HAP-1 (cell line): Measurements from ENCODE around the gene FAM180A.

Experiments used
- DNase-seq, 2 experiments: peaks; one replicate each; pipeline ENCODE4 v3.0.0-alpha.2; 2016 to 2020; ENCODE audit warnings: low spot score in 2 of 2
- H3K27me3 ChIP-seq: fragments of 250-450 bp; sonication (Bioruptor Pico); 2 replicates; pipeline ENCODE4 v1.5.1; 2020; ENCODE audit warnings: low read depth, mild to moderate bottlenecking, moderate library complexity
- H3K36me3 ChIP-seq: fragments of 250-450 bp; sonication (Bioruptor Pico); replicated peaks from 2 replicates; pipeline ENCODE4 v1.5.1; 2020; ENCODE audit warnings: mild to moderate bottlenecking
- H3K4me1 ChIP-seq: fragments of 250-450 bp; sonication (Bioruptor Pico); 2 replicates; pipeline ENCODE4 v1.5.1; 2020; ENCODE audit warnings: mild to moderate bottlenecking
- H3K4me3 ChIP-seq: fragments of 250-450 bp; sonication (Bioruptor Pico); 2 replicates; pipeline ENCODE4 v1.5.1; 2020; ENCODE audit warnings: mild to moderate bottlenecking, moderate library complexity
- H3K9me3 ChIP-seq: fragments of 250-450 bp; sonication (Bioruptor Pico); 2 replicates; pipeline ENCODE4 v1.5.1; 2020; ENCODE audit warnings: mild to moderate bottlenecking, moderate library complexity
- in situ Hi-C: fragments of 300-500 bp; cut with MboI; formaldehyde crosslinking; loops from 3 replicates; pipeline ENCODE4 v1.14.3; 2020; ENCODE audit warnings: low sequenced_read_pairs, inconsistent platforms, mixed read lengths

Gene FAM180A

DNA sequence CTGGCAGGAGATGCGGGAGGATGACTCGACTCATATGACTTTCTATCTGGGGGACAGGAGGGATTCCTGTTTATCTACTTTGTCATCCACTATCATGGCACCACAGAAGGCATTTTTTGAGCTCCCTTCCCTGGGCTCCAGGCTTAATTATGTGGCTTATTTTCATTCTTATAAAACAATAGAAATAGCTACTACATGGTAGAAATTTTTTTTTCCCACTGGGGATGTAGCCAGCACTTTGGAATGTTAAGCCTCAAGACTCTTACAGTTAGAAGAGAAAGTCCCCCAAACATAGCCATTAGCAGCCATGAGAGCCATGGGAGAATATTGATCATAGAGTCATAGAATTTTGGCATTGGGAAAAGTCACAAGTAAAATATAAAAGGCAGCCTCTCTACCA, 14.6 kb upstream of the FAM180A start:
- H3K27me3 ChIP-seq, result no peaks in the 10 kb centered on the region; the same call in 1 of the 2 replicates
- H3K4me3 ChIP-seq, result no peak overlapping the region
- no peaks in the 10 kb centered on the region for H3K9me3 ChIP-seq
- H3K4me1 ChIP-seq, result no peaks in the 10 kb centered on the region
- H3K36me3 ChIP-seq, result no peaks in the 10 kb centered on the region
- in situ Hi-C loops, result no loop called here
- DNase-seq, result no peak

DNA sequence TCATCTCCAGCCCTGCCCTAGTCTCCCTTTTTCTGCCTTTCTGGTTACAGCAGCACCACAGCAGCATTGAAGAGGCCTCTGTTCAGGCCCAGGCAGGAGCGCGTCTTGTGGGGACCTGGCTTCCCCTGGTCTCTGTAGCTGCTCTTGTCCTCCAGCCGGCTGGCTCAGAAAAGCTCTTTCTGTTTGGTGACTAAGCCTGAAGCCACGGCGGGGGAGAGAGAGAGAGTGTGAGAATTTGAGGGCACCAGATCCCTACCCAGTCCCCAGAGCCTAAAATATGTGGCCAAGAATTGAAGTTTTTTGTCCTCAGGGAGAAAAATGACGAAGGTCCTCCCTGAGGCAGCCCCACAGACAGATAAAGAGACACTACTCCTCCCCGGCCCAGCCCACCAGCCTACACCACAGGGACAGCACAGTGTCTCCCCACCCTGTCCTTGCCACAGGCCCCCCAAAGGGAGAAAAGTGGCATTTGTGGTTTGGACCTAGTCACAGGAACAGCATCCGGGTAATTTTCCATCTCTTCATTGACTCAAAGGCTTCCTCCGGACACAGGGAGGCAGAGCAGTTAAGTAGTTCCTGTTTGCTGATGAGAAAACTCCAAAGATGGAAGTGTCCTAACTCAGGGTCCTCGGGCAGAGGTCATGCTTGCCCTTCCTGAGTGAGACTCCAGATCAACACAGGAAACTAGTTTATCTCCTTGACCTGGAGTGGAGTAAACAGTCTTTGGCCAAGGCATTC, 13.3 kb upstream of the FAM180A start:
- no peaks in the 10 kb centered on the region for H3K4me1 ChIP-seq
- no peak overlapping the region for H3K4me3 ChIP-seq
- H3K9me3 ChIP-seq, result no peaks in the 10 kb centered on the region
- no peak for DNase-seq
- no peaks in the 10 kb centered on the region; the same call in 1 of the 2 replicates for H3K27me3 ChIP-seq
- in situ Hi-C loops, result no loop called here
- H3K36me3 ChIP-seq, result no peaks in the 10 kb centered on the region

DNA sequence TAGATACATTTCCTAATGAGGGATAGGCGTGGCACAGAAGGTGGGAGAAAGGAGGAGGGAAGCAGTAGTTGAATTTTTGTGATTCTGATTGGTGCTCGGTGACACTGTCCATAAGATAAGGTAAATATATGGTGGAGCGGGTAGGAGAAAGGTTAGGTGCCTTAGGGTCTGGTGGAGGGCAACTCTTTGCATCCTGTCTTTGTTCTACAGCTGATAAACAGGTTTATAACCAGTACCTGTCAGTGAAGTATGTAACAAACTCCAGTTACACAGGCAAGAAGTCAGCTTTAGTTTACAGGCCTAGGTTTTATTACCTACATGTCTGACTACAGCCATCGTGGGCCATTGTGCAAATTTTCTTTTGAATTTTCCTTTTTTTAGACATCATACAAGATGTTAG, 10.9 kb upstream of the FAM180A start:
- in situ Hi-C loops, result no loop called here
- no peaks in the 10 kb centered on the region for H3K36me3 ChIP-seq
- no peaks in the 10 kb centered on the region; the same call in 1 of the 2 replicates for H3K27me3 ChIP-seq
- DNase-seq, result no peak
- H3K4me3 ChIP-seq, result no peak overlapping the region
- no peaks in the 10 kb centered on the region for H3K9me3 ChIP-seq
- no peaks in the 10 kb centered on the region for H3K4me1 ChIP-seq

DNA sequence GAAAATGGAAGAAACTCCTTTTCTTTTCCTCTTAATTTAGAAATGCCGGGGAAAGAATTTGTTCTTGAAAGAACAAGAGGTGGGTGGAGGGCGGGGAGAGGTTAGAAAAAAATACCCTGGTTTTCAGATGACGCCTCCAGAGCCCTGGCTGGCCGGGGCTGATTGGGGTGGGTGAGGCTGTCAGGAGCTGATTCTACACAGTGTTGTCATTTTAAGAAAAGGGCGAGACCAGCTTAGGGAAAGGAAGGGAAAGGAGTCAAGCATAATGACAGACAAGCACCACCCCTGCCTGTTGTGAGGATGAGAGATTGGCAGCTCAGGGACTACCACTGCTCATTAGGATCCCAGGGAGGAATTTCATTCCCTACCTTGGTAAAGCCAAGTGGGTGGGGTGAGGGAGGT, 9.9 kb upstream of the FAM180A start:
- no peaks in the 10 kb centered on the region for H3K9me3 ChIP-seq
- H3K36me3 ChIP-seq, result no peaks in the 10 kb centered on the region
- DNase-seq, result no peak
- H3K4me3 ChIP-seq, result no peak overlapping the region
- no peaks in the 10 kb centered on the region; the same call in none of the 2 replicates for H3K27me3 ChIP-seq
- in situ Hi-C loops, result no loop called here
- no peaks in the 10 kb centered on the region for H3K4me1 ChIP-seq

DNA sequence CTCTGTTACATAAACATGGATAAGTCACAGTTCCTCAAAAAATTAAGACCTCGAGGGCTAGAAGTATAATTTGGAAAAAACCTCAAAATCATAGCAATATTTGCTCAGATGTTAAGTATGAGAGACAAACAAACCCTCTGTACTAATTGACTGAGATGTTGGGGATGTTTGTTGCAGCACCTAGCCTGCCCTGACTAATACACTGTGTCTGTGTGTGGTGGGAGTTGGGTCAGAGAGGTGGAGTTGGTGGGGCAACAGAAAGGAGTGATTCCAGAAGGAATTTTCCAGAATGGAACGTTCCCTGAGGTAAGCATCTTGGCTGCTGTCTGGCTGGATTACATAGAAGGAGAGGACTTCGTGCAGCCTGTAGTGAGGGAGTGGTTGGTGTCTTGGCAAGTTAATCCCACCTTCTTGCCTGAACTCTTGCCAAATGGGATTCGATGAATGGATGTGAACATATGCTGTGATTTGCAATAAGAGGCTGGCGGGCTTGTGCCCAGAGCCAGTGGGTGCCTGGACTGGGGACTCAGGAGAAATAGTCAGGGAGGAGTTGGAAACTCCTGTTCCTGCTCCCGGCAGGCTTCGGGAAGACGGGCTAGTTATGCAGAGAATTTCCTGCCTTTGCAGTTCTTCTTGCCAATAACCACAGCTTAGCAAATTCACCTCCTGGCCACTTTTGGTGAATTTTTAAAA, 9.3 kb upstream of the FAM180A start:
- Histone ChIP-seq H3K9me3 (no peaks in the 10 kb centered on the region), H3K4me3 (no peak overlapping the region), H3K4me1 (no peaks in the 10 kb centered on the region), H3K36me3 (no peaks in the 10 kb centered on the region), H3K27me3 (no peaks in the 10 kb centered on the region; the same call in none of the 2 replicates)
- DNase-seq, result no peak
- in situ Hi-C loops, result no loop called here

DNA sequence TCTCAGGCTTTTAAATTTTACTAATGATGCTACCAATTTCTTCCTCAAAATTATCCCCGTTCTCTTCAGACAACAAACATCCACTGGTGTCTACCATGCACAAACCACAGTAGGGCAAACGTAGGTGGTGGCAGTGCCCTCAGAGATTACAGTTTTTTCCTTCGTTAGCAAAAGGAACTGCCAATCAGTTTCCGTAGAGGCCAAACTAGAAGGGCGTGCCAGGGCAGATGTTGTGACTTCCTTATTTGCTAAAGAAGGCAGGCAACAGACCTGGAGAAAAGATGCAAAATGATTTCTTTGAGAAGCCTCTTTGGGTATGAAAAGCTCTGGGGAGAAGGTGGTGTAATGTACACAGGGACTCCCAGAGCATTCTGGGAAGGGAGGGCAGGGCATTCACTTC, 7.6 kb upstream of the FAM180A start:
- H3K27me3 ChIP-seq, result no peaks in the 10 kb centered on the region; the same call in none of the 2 replicates
- H3K4me3 ChIP-seq, result no peak overlapping the region
- H3K36me3 ChIP-seq, result no peaks in the 10 kb centered on the region
- in situ Hi-C loops, result no loop called here
- no peaks in the 10 kb centered on the region for H3K4me1 ChIP-seq
- DNase-seq, result no peak
- H3K9me3 ChIP-seq, result no peaks in the 10 kb centered on the region

DNA sequence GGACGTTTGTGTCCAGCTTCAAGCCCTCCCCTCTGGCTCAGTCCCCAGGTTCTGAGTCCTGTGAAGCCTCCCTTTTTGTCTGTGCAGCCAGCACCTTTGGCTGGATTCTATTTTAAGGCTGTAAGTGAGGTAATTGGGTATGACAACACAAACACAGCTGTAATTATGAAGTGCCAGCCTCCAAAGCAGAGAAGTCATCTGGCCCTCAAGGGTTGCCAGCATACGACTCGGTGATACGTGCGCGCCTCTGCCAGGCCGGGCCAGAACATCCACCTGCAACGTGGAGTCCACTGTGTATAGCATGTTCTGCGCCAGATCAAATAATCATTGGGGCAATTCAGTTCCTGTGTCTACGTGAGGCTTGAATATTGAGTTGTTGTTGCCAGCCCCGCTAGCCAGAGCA, 6.7 kb upstream of the FAM180A start:
- in situ Hi-C loops, result no loop called here
- Histone ChIP-seq H3K9me3 (no peaks in the 10 kb centered on the region), H3K27me3 (no peaks in the 10 kb centered on the region; the same call in none of the 2 replicates), H3K36me3 (no peaks in the 10 kb centered on the region), H3K4me1 (no peaks in the 10 kb centered on the region), H3K4me3 (no peak overlapping the region)
- DNase-seq, result no peak

DNA sequence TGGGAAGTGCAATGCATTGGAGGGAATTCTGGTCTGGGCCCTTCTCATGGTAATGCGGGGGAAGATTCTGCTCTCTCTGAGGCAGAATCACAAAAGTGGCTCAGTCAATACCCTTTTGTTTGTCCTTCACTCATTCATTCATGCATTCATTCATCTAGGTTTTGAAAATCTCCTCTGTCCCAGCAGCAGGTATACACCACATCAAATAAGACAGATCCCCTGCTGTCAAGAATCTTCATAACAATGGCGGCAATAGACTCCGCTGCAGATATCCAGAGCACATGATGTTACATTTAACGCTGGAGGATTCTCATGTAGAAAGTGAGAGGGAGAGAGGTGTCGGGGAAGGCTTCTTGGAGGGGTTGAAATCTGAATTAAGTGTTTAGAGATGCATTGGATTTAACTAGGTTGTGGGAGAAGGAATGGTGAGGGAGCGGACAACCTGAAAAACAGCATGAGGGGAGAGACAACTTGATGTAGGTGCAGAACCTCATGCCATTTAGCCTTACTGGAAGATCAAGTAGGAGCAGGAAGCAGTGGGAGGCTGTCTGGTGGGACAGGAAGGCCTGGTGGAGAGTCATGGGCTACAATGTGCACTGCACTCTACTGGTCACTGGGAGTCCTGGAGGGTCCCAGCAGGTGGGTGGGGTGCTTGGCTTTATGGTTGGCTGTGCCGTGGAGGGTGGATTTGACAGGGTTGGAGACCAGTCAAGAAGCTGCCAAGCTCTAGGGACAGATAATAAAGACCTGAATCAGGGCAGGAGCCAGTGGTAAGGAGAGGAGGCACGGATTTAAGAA, 5.2 kb upstream of the FAM180A start:
- no peak for DNase-seq
- H3K27me3 ChIP-seq, result no peaks in the 10 kb centered on the region; the same call in 1 of the 2 replicates
- H3K9me3 ChIP-seq, result no peaks in the 10 kb centered on the region
- no peaks in the 10 kb centered on the region for H3K4me1 ChIP-seq
- no peaks in the 10 kb centered on the region for H3K36me3 ChIP-seq
- H3K4me3 ChIP-seq, result no peak overlapping the region
- in situ Hi-C loops, result no loop called here

DNA sequence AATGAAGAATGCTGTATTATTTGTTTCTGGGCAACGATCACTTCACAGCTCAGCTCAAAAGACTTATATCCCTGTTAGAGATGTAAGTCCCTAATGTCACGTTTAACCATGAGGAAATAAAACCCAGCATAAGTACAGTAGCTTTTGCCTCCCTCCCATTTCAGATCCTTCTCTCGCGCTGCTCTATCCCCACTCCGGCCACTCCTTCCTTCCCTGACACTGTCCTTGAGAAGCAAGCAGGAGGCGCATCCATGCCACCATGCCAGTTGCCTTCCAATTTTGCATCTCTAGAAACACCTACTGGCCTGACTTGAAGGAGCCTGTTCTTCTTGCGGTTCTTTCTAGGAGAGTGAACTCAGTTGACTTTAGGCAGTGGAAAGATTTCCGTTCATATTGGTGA, 1.2 kb downstream of the FAM180A start:
- Histone ChIP-seq H3K36me3 (no peaks in the 10 kb centered on the region), H3K27me3 (no peaks in the 10 kb centered on the region), H3K9me3 (no peaks in the 10 kb centered on the region), H3K4me1 (no peaks in the 10 kb centered on the region), H3K4me3 (no peak overlapping the region)
- DNase-seq, result no peak
- in situ Hi-C loops, result no loop called here

DNA sequence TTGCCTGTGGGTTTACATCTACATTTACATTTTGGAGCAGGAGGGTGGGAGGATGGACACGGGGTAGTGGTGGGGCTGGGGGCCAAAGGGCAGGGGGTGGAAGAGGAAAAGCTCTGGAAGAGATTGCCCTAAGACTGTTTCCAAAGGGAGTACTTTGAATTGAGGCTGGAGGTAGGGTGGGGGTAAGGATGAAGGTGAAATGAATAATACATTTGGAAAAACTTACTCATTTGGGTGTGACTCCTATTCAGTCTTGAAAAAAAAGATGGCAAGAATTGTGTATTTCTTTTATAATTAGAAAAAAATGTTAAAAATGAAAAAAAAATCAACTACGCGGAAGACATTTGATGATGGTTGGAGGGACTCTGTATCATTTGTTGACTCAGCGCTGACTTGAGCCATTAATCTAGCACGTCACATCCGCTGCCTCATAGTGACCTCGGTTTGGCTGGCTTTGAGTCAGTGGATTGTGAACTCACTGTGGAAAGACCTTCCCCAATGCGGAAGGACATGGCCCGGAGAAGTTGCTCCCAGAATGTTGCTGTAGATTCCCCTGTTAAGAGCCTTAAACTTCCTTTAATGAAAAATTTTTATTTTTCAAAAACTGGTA, 2.8 kb downstream of the FAM180A start:
- no peaks in the 10 kb centered on the region for H3K36me3 ChIP-seq
- in situ Hi-C loops, result no loop called here
- H3K27me3 ChIP-seq, result no peaks in the 10 kb centered on the region
- no peaks in the 10 kb centered on the region for H3K9me3 ChIP-seq
- no peak overlapping the region for H3K4me3 ChIP-seq
- no peak for DNase-seq
- H3K4me1 ChIP-seq, result no peaks in the 10 kb centered on the region

DNA sequence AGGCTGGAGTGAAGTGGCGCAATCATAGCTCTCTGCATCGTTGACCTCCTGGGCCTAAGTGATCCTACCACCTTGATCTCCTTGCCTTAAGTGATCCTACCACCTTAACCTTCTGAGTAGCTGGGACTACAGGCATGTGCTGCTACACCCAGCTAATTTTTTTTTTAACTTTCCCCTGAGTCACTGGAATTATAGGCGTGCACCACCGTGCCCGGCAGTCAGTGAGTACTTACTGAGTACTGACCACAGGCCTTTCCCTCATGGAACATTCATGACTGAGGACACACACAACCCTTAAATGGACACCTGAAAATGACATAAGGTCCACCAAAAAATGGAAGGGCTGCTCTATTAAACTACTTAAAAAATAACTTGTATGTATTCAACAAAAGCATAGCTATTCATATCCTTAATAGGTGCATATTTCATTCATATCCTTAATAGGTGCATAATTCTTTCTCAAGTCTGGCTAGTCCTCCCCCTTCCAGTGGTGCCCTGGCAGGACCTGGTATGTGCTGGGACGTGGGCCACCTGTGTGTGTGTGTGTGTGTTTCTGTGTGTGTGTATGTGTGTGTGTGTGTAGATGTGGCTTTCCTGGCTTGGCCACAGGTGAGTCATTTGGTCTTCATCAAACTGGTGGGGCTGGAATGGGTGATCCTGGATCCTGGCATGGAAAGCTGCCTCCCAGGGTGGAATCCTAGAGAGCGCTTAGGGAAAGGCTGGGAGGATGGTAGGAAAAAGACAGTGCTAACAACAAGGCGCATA, 3.5 kb downstream of the FAM180A start:
- no peak for DNase-seq
- H3K36me3 ChIP-seq, result no peaks in the 10 kb centered on the region
- no peaks in the 10 kb centered on the region for H3K27me3 ChIP-seq
- in situ Hi-C loops, result no loop called here
- H3K9me3 ChIP-seq, result no peaks in the 10 kb centered on the region
- H3K4me1 ChIP-seq, result no peaks in the 10 kb centered on the region
- no peak overlapping the region for H3K4me3 ChIP-seq

DNA sequence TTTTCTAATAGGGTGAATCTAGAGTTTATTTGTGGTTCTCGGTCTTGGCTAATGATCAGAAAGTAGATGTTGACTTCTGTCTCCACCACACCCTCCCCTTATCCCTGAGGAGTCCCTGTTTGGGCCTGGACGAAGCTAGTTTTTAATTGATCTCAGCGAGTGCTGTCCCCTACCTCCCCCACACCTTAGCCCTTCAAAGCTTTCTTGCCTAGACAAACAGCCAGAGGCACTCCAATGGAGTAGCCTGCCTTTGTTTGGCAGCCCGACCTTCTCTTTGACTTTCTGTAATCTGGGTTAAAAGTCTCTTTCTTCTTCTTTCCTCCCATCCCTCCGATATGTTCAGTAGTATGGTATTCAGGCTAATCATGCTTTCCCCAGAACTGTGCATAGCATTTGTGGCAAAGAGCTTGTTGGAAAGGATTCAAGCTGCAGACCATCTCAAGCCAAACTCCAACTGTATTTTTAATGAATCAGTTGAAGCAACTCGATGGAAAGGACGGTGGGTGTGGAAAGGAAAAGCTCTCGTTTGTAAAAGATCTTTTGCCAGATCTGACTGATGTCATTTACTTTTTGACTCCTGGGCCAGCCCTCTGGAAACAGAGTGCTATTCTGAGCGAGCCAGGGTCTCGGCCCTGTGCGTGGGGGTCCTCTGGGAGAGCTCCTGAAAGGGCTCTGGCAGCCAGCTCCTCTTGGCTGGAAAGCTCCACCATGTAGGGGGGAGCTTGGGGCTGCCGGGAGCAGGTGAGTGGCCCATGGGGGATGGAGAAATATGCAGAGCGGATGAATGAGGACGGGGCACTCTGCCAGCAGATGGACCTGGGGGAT, 4.5 kb downstream of the FAM180A start:
- DNase-seq, result no peak
- H3K36me3 ChIP-seq, result no peaks in the 10 kb centered on the region
- H3K4me3 ChIP-seq, result no peak overlapping the region
- no peaks in the 10 kb centered on the region for H3K4me1 ChIP-seq
- no peaks in the 10 kb centered on the region for H3K9me3 ChIP-seq
- H3K27me3 ChIP-seq, result no peaks in the 10 kb centered on the region
- in situ Hi-C loops, result no loop called here
